SU-DHL-6 (cell line): ENCODE data around the gene GAGE10.

Experiments used
- CTCF ChIP-seq: fragments of 200-600 bp; sonication (generic); IDR thresholded peaks from one replicate; pipeline ENCODE4 v1.5.1; 2017; ENCODE audit warnings: antibody characterized with exemption, mild to moderate bottlenecking, low read length, moderate library complexity; ENCODE audit not compliant: insufficient read depth, poor library complexity, severe bottlenecking
- EZH2phosphoT487 ChIP-seq: fragments of 200-600 bp; sonication (generic), shearing (Covaris generic); conservative IDR thresholded peaks from 2 replicates; pipeline ENCODE4 v1.6.1; 2018; ENCODE audit warnings: mild to moderate bottlenecking, antibody characterized with exemption, low read length, moderate library complexity, mixed read lengths

- TF ChIP-seq CTCF (no peak), EZH2phosphoT487 (no peak)
Measured at GRCh38 chrX:49303346-49303745, at the start of gene GAGE10.
